ENCODE measurements around the gene TSPEAR. TPM values are rescaled to one million over a fixed set of nuclear protein-coding genes. Genes with fewer than 3 reads are reported as not detected.

The TSPEAR gene
- total RNA-seq, 2 donors from 2014 or later = not detected

GRCh38 chr21:44723177-44724131 lies 12.1 kb upstream of the TSPEAR start:
- H3K27ac ChIP-seq = no peak overlapping the region
- peaks cover 0 to 10% of the 10 kb centered on the region in 2 donors for H3K4me1 ChIP-seq
- H3K4me3 ChIP-seq = no peak overlapping the region
- H3K9me3 ChIP-seq = no peaks in the 10 kb centered on the region
- DNase-seq (ENCODE audit: low spot score) = no peak
- TF ChIP-seq, protein P1, sequence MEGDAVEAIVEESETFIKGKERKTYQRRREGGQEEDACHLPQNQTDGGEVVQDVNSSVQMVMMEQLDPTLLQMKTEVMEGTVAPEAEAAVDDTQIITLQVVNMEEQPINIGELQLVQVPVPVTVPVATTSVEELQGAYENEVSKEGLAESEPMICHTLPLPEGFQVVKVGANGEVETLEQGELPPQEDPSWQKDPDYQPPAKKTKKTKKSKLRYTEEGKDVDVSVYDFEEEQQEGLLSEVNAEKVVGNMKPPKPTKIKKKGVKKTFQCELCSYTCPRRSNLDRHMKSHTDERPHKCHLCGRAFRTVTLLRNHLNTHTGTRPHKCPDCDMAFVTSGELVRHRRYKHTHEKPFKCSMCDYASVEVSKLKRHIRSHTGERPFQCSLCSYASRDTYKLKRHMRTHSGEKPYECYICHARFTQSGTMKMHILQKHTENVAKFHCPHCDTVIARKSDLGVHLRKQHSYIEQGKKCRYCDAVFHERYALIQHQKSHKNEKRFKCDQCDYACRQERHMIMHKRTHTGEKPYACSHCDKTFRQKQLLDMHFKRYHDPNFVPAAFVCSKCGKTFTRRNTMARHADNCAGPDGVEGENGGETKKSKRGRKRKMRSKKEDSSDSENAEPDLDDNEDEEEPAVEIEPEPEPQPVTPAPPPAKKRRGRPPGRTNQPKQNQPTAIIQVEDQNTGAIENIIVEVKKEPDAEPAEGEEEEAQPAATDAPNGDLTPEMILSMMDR (IDR thresholded peaks at IDR 0.05) = no peak
- peaks cover 0 to 14% of the 10 kb centered on the region in 2 donors for H3K27me3 ChIP-seq
- H3K36me3 ChIP-seq = no peaks in the 10 kb centered on the region

DNA sequence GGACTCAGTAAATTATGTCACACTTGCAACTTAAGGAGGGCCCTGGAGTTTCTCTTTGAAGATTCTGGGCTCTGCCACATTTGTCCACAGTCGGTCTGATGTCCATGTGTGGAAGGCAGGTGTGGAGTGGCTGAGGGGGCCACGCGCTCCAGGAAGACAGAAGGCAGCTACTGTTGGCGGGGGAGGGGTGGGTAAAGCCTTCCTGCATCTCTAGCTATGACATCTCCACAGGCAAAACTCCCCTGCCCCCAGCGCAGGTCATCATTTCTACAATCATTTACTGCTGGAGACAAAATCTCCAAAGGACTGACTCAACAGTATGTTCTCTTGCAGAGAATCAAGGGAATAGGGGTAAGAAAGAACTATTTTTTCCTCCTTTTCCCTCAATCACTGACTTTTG lies 11.4 kb upstream of the TSPEAR start:
- H3K9me3 ChIP-seq = no peaks in the 10 kb centered on the region
- H3K27ac ChIP-seq = no peak overlapping the region
- H3K36me3 ChIP-seq = no peaks in the 10 kb centered on the region
- no peak for DNase-seq (ENCODE audit: low spot score)
- no peak overlapping the region for H3K4me3 ChIP-seq
- peaks cover 0 to 14% of the 10 kb centered on the region in 2 donors for H3K27me3 ChIP-seq
- TF ChIP-seq, protein P1 (IDR thresholded peaks at IDR 0.05) = no peak
- peaks cover 0 to 10% of the 10 kb centered on the region in 2 donors for H3K4me1 ChIP-seq

- H3K27ac ChIP-seq = peak overlapping the region in 1 of 2 donors; percentile 31
- TF ChIP-seq, protein P1 (IDR thresholded peaks at IDR 0.05) = no peak
- DNase-seq (ENCODE audit: low spot score) = no peak
These were observed 8.8 kb upstream of the TSPEAR start for GRCh38 chr21:44720170-44720569.

GRCh38 chr21:44718571-44718970 lies 7.2 kb upstream of the TSPEAR start:
- H3K4me3 ChIP-seq = no peak overlapping the region
- H3K9me3 ChIP-seq = no peaks in the 10 kb centered on the region
- H3K36me3 ChIP-seq = no peaks in the 10 kb centered on the region
- TF ChIP-seq, protein P1 (IDR thresholded peaks at IDR 0.05) = no peak
- H3K27ac ChIP-seq = no peak overlapping the region
- H3K4me1 ChIP-seq = peaks cover 0 to 8% of the 10 kb centered on the region in 2 donors
- DNase-seq (ENCODE audit: low spot score) = no peak
- H3K27me3 ChIP-seq = peaks cover 0 to 5% of the 10 kb centered on the region in 2 donors

More at GRCh38 chr21:44720170-44720569, 8.8 kb upstream of the TSPEAR start:
- H3K4me3 ChIP-seq = no peak overlapping the region
- H3K36me3 ChIP-seq = no peaks in the 10 kb centered on the region
- H3K27me3 ChIP-seq = peaks cover 0 to 14% of the 10 kb centered on the region in 2 donors
- H3K4me1 ChIP-seq = peaks cover 0 to 10% of the 10 kb centered on the region in 2 donors
- H3K9me3 ChIP-seq = no peaks in the 10 kb centered on the region

GRCh38 chr21:44718093-44718492 lies 6.7 kb upstream of the TSPEAR start:
- no peaks in the 10 kb centered on the region for H3K36me3 ChIP-seq
- no peak overlapping the region for H3K4me3 ChIP-seq
- TF ChIP-seq, protein P1 (IDR thresholded peaks at IDR 0.05) = no peak
- H3K27me3 ChIP-seq = peaks cover 0 to 3% of the 10 kb centered on the region in 2 donors
- H3K9me3 ChIP-seq = no peaks in the 10 kb centered on the region
- peaks cover 0 to 3% of the 10 kb centered on the region in 2 donors for H3K4me1 ChIP-seq
- H3K27ac ChIP-seq = no peak overlapping the region
- no peak for DNase-seq (ENCODE audit: low spot score)

Measured in right atrium auricular region (tissue), 2 donors.